Nucleus accumbens (tissue), 56 donors: ENCODE measurements around the gene OGDHL.
A peak's percentile ranks its signal among the peaks of the same experiment; 100 is the strongest.
"Not testable (repeated sequence)": the region's sequence is repeated elsewhere in the genome, so short reads cannot be mapped to it uniquely, and the experiment has no call there.

ENCODE experiments used
- DNase-seq, 56 donors: peaks; one replicate each; lab custom pipeline; 2025; lab: John Stamatoyannopoulos, UW

Gene OGDHL

DNA sequence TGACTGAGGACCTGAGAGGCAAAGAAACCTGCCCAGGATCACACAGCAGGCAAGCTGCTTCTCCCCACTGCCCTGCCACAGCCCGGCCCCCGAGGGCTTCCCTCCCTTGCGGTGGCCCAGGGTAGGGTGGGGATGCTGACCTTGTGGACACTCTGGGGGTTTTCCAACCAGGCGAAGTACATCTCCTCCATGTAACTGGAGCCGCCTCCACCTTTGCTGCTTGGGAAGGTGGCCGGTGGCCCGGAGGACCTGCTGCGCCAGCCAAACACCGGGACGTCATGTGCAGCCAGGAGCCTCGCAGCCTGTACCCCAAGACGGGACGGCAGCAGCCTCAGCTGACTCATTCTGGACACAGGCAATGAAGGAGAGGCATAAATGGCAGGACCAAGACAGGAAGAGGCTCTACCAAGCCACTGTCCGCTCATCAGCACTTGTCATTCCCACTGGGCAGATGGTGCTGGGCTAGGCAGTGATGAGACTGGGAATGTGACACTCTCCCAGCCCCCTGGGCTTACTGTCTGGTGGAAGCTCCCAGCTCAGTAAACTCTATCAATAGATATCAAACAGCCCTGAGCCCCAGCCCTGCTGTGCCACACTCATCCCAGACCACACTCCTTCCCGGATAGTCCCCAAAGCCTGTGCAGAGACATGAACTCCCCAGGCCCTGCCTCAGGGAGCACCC lies 3.7 kb downstream of the OGDHL start:
- DNase-seq: no peak

DNA sequence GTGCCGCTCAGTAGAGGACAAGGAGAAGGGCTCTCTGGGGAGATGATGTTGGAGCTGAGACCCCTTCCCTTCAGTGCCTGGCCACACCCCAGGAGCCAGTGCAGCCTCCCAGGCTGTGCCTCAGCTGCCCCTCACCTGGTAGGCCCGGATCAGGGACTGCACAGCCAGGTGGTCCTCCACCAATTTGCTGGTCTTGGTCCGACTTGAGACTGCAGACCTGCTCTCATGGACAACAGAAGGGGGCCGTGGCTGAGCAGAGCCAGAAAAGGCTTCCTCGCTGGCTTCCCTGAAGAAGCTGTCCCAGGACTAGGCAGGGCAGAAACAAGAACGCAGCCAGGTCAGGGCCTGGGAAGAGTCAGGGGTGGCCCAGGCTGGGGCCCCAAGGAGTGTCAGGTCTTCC lies 5.5 kb downstream of the OGDHL start:
- DNase-seq: no peak

DNA sequence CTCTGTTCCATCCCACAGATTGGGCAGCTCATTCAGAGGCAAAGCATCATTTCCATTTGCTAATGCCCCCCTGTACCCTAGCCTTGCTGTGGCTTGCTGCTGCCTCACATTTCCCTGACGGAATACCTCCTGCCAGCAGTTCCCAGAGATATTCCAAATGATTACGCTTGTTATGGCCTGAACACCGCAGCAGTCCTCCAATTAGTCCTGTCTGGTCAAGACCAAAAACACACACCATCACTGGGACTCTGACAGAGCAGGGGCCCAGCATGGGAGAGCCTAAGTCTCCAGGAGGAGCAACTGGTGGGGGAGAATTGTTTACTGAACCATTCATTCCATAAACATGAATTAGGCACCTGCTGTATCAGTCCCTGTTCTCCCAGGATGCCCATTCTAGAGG lies 6.1 kb downstream of the OGDHL start:
- DNase-seq: no peak

DNA sequence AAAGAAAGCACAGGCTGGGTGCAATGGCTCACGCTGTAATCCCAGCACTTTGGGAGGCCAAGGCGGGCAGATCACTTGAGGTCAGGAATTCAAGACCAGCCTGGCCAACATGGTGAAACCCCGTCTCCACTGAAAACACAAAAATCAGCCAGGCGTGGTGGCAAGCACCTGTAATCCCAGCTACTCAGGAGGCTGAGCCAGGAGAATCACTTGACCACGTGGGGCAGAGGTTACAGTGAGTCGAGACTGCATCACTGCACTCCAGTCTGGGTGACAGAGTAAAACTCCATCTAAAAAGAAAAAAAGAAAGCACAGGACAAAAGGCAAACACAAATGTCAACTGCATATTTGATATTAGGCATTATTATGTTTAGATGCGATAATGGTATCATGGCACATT lies 7.2 kb downstream of the OGDHL start:
- not testable (repeated sequence) for DNase-seq

DNA sequence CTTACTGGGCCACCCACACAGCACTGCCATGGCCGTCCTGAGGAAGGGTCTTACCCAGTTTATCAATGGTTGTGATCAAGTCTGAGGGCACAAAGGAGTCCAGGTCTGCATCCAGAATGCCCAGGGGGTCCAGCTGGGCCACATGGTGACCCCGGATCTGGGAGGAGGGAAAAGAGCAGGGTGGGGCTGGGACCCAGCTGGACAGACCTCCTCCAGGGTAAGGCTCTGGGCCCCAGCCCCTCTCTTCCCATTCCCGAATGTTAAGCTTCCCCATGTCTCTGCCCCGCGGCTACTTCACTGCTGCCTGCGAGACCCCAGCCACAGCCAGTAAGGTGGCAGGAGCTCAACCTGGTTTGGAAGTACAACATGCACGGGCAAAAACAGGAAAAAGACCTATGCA lies 9.5 kb downstream of the OGDHL start:
- DNase-seq: no peak

DNA sequence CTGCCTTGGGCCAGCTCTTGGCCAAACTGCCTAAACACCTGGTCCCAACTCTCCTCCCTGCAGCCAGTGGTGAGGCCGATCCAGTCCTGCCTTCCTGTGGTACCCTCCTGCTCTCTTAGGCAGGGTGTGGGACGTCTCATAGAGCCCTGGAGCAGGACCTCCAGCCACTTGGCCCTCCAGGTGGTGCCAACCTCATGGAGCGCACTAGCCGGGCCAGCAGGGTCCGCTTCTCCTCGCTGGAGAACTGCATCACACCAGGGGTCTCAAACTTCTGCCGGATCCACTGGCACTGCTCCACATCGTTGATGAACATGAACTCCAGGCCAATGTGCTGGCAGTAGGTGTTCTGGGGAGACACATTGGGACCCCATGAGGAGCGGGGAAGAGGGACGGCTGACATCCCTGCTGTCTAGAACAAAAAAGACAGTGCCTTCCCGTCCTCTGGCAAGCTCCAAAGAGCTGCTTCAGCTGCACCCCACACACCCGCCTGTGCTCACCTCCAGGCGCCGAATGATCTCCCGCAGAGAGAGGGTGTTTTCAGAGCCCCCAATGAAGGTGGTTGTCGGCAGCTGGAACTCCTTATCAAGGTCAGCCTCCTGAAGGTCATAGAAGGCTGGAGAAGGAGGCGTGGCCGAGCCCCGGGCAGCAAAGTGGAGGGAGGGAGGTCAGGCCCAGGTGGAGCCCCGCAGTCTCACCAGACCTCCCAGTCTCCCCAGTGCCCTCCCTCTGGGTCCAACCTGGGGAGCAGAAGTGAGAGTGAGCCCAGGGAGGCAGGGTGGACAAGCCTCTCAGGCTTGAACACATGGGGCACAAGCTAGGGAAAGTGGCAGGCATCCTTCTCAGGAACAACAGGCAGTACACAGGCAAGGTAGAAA lies 10.2 kb downstream of the OGDHL start:
- no peak for DNase-seq

DNA sequence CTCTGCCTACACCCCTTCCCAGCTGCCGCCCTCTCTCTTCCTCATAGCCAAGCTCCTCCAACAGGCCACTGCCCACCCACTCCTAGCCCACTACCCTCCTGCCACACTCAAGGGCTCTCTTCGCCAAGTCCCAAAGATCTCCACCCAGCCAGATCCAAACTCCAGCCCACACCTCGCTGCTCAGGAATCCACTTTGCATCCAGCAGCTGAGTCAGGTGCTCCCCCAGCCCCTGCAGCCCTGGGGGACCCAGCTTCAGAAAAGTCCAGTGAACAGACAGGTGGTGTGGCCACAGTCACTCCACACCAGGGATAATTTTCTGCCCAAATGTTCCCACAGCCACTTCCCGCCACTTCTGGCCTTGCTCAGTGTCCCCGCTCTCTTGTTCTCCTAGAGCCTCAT lies 10.9 kb downstream of the OGDHL start:
- no peak for DNase-seq

DNA sequence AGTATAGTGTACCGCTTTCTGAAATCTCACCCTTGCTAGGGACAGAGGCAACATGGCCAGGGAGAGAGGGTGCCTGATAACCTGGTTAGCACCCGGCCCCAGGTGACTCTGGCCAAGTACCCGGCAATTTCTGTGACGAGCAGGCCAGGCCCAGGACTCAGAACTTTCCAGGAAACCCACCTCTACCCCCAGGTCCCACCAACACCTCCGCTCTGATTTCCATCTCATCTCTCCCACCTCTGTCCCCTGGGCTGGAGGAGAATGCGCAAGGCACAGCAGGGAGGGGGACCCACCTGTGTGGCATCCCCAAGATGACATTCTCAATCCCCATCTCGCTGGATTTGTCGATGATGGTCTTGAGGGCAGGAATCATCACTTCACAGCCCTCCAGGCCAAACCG lies 11.6 kb downstream of the OGDHL start:
- no peak for DNase-seq

DNA sequence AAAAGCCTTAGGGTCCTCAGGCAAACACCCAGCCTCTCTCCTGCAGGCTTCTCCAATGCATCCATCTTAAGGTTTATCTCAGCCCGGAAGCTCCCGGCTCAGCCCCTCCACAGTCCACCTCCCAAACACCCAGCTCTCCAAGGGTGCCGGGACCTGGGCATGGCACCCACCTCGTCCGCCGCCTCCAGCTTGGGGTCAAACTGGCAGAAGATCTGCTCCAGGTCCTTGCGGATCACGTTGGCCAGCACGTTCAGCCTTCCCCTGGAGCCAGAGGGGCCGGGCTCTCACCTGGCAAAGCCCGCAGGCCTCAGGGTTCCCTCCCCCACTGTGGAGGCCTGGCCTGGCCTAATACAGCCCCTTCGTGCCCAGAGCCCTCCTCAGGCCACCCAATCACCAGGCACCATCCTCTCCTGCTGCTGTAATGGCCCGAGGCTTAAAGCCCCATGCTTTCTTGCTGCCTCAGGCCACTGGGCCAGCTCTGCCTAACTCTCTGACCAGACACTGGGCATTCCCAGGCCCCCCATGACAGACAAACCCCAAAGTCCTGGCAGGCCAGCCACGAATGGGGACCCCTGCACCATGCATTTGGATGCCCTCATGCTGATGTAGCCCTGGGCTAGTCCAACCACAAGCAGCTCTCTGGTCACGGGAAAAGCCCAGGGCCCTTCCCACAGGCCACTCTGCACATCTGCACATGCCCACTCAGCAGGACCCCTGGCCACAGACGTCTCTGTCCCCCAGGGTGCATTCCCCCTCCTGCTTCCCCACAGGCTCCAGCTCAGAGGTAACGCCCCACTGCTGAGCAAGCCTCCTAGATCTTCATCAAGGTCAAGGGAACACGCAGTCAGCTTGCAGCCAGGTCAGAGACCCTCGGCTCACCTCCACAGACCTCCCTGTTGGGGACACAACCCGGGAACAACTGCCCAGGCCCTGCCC lies 12.3 kb downstream of the OGDHL start:
- DNase-seq: no peak

DNA sequence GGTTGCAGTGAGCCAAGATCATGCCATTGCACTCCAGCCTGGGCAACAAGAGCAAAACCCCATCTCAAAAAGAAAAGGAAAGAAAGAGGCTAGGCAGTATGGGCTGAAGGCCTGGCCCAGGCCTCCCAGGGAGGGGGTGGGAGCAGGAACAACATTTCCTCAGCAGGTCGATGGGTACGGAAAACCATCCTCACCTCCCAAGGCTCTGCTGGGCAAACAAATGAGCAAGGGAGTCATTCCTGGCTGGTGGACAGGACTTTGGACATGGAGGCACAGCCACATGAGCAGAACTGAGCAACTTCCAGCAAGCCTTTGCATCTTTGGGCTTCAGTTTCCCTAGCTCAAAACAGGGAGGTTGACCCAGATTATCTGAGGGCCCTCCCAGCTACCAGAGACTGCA lies 13.0 kb downstream of the OGDHL start:
- DNase-seq: no peak

DNA sequence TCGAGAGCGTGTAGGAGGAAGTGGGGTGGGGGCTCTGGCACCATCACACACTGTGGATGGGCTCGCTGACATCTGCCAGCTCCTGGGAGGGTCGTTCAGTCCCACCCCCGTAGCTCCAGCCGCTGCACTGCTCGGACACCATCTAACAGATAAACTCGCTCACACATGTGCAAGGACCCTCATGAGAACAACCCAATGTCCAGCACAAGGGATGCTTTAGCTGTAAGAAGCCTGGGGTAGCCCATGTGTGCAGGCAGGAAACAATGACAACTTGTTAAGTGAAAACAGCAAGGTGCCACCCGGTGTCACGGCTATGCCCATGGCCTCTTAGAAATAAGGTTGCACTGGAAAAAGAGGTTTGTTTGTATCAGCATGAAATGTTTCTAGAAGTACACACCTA lies 14.1 kb downstream of the OGDHL start:
- no peak for DNase-seq

DNA sequence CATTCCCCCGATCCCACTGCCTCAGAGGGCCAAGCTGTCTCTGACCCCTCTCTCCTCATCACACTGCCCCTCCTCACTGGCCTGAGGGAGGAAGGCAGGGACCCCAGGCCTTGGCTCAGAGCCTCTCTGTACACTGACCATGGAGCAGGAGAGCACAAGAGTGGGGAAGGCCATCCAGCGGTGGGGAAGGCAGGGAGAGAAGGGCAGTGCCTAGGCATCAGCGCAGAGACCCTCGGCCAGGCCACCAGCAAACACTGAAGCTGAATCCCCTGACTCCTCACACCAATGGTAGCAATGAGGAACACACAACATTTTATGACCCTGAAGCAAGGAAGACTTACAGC lies 14.8 kb downstream of the OGDHL start:
- DNase-seq: no peak

DNA sequence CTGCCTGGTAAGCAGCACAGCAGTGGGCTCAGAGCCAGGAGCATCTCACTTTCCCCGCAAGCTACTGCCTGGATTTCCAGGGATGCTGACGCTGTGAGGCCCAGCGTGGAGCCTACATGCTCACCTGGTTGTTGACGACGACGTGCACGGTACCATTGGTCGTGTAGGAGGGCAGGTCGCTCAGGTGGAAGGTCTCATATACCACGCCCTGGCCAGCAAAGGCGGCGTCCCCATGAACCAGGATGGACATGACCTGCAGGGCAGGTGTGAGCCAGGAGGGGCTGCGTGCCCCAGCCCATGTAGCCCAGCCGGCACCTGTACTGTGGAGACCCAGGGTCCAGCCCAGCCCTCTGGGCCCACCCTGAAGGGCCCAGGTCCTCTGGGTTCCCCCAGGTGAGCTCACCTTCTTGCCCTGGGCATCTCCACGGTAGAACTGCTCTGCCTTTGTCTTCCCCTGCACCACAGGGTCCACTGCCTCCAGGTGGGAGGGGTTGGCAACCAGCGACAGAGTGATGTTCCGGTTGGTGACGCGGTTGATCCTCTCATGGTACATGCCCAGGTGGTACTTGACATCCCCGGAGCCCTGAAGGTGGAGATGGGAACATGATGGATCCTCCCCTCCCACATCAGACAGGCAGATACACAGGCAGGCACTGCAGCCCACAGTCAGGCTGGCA lies 15.4 kb downstream of the OGDHL start:
- DNase-seq: peak in 1 of 56 donors; percentile 19

DNA sequence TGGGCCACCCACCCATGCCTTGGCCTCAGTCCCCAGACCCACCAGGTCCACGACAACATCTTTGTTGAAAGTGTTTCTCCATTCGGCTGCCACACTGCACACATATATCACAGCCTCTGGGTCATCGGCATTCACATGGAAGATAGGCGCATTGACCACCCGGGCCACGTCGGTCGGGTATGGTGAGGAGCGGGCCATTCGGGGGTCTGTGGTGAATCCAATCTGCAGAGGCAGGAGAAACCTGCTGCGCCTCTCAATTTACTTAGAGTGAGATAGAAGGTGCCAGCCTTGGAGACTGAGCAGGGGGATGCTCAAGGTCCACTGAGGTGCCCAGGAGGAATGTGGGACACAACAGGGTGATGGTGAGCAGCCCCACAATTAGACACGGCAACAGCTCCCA lies 16.4 kb downstream of the OGDHL start:
- DNase-seq: no peak

DNA sequence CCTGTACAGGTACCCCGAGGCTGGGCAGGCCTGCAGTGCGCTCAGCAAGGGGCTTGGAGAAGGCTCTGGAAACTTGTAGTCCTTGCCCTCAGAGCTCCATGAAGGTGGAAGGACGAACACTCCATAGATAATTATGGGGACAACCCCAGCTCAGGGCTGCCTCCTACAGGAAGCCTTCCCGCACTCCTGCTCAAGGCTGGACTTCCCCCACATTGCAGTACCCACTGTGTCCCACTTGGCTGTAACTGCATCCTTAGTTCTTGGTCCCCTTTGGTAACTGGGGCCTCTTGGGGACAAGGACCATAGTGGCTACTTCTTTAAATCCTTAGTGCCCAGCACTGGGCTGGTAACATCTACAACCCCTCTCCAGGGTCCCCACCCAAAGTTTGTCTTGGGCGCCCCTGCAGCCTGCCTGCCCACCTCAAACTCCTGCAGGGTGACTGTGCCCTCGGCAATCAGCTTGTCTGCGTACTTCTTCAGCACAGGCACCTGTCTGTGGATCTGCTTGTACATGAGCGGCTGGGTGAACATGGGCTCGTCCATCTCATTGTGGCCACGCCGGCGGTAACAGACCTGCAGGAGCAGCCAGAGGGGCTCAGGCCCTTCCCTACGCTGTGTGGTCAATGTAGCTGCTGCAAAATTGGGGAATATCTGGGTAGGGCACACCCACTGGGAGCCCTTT lies 17.1 kb downstream of the OGDHL start:
- DNase-seq: no peak

DNA sequence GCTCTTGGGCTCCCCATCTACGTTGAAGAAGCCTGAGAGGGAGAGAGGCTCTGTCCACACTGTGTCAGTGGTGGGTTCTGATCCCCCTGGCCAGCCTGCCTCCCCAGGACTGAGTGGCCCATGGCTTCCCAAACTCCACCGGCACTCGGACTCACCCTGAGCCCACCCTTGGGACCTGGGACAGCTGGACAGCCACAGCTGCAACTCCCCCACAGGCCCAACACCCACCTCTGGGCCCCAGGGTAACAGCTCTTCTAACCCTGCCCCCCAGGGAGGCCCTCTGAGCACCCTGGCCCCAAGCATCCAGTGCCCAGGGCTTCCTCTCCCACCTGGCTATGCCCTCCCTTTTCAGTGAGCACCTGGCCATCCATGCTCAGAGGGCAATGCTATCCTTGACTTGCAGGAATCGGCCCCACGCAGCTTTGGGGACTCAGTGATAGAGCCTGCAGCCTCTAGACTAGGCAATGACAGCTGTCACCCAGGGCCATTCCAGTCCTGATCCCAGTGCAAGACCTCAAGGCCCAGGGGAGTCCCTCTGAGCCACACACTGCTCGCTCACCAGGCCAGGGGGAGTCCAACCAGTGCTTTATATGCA lies 17.9 kb downstream of the OGDHL start:
- no peak for DNase-seq

DNA sequence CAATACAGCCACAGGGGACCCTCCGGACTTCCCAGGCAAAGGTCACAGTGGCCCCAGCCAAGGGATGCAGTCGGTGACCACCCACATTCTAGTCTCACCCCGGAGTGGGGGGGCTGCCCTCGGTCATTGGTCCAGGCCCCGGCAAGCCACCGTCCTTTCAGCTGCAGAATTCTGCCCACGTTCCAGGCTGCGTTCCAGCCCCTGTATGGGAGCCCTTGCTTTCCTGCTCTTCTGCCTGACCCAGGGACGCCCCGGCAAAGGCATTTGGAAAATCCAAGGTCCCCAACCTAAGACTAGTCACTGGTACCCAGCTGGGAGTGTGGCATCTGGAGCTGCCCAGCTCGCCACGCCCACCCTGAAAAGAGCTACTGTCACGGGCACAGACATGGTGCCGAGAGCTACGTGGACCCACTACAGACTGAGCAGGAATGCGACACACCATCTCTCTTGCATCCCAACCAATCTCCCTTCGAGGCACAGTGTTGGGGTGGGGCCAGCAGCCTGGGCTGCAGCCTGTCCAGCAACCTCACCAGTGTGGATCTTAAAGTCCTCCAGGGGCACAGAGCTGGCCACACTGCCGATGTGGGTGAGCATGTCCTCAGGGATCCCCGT lies 18.6 kb downstream of the OGDHL start:
- DNase-seq: no peak

DNA sequence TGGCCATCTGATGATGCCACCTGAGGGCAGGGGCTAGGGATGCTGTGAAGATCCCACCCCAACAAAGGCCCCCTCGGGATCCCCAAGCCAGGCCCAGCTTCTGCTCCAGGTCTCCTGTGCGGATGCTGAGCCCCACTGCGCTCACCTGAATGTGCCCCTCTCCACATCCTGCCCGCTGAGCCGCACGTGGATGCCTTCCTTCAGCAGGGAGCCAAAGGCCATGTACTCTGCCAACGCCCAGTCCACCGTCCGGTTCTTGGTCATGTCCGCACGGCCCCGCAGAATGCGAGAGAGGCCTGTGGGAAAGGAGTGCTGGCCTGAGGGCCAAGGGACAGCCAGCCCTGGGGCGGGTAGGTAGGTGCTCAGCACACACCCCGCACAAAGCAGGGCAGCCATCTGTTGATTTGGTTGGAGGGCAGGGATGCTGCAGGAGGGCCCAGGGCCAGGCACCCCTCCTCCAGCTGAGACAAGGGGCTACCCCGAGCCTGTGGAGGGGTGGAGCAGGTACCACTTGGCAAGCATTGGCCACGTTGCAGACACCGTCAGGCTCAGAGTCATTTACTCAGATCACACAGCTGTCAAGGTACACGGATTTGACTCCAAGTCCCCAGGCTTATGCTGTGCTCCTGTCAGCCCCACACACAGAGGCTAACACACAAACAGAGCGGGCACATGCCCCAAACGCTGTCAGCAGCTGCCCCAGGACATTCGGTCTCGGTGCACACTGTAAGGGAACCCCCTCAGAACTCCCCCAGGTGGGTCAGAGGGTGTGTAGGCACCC lies 19.2 kb downstream of the OGDHL start:
- no peak for DNase-seq
